ENCODE results near the gene RMI2.

Gene RMI2

DNA sequence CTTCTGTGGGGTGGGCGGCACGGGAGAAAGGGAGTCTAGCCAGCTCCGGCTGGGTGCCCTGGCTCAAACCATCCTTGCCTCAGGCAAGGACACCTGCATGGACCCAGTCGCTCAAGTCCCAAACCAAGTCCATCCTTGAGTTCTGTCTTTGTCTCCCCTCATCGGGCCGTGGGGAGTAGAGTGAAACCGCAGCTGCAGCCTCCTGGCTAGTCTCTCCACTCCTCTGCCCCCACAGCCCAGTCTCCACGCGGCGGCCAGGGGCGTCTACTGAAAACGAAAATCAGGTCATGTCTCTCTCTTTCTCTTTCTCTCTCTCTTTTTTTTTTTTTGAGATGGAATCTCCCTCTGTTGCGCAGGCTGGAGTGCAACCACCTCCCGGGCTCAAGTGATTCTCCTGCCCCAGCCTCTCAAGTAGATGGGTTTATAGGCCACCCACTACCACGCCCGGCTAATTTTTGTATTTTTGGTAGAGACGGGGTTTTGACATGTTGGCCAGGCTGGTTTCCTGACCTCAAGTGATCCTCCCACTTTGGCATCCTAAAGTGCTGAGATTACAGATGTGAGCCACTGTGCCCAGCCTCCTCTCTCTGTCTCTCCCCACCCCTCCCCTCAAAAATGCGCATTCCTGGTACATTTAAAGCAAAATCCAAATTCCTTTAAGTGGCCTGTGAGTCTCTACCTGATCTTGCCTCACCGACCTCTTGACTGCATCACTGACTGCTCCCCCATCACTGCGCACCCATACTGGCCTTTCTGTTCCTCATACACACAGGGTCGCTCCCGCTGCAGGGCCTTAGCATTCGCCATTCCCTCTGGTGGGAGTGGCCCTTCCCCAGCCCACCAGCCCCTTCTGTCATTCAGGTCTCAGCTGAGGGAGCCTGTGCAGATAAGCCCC lies 17.7 kb upstream of the RMI2 start:
- FAIRE-seq (no peak), DNase-seq (ENCODE audit: insufficient read length, low spot score) (no peak)

DNA sequence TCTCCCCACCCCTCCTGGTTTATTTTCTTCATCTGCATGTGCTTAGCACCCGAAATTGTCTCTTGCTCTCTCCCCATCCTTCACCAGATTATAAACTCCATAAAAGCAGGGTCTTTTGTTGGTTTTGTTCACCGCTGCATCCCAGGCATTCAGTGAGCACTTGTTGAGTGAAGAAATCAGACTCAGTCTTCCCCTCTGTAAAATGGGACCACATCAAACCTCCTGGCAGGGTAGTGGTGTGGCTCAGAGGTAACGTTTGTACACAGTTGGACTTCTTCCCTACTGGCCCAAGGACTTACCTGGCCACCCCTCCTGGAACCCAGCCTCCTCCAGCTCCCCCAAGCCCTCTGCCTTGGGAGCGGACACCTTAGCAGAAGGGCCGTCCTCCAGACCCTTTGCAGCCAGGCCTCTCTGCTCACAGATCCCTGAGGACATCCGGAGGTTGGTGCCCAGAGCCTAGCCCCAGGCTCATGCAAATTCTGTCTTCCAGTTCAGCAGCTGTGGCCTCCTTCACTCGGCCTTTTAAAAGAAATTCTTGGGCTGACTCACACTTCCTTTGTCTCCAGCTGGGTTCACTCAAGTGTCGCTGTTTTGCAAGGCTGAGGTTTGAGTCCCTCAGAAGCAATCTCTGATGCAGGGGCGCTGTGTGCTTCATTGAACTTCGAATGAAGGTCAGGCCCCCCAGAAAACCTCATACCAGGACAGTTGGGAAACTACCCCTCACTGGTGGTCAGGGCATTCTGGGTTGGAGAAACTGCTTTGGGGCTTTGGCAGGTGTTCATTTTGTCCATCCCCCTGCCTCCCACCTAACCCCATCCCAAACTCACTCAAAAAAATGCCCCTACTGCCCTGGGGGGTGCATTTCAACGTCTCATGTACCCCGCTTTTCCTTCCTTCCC lies 16.8 kb upstream of the RMI2 start:
- DNase-seq (ENCODE audit: insufficient read length, low spot score) (peak; percentile 90), FAIRE-seq (no peak)

GRCh38 chr16:11329071-11329491 lies 16.2 kb upstream of the RMI2 start:
- DNase-seq (ENCODE audit: insufficient read length, low spot score) (no peak), FAIRE-seq (no peak)

DNA sequence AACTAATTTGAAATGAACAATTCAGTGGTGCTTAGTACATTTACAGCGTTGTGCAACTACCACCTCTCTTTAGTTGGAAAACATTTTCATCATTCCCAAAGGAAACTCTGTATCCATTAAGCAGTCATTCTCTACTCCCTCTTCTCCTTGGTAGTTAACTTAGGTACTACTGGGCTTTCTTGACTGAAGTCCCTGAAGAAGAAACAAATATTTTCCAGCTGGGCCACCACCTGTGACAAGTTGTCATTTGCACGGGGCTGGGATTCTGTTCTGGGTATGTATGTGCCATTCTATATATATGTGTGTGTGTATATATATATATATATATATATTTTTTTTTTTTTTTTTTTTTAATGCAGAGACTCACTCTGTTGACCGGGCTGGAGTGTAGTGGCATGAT lies 15.4 kb upstream of the RMI2 start:
- no peak for DNase-seq (ENCODE audit: insufficient read length, low spot score)

DNA sequence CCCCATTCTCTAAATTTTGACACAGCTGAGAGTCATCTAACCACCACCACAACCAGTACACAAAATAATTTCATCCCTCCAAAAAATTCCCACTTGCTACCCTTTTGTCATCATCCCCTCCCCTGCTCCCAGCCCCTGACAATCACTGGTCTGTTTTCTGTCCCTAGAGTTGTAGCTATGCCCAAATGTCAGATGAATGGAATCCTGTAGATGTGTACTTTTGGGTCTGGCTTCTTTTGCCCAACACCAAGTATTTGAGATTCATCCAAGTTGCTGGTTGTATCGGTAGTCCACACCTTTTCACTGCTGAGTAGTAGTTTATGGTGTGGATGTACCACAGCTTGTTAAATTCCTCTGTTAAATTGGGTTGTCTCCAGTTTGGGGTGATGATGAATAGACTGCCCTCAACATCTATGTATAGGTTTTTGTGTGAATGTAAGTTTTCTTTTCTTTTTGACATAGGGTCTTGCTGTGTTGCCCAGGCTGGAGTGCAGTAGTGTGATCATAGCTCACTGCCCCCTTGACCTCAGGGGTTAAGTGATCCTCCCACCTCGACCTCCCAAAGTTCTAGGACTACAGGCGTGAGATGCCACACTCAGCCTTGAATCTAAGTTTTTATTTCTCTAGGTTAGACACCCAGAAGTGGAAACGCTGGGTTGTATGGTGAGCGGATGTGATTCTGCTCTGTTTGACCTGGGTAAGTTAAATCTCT lies 14.6 kb upstream of the RMI2 start:
- FAIRE-seq (no peak), DNase-seq (ENCODE audit: insufficient read length, low spot score) (no peak)

More for the DNA sequence above, 15.4 kb upstream of the RMI2 start:
- no peak for FAIRE-seq

GRCh38 chr16:11331967-11332366 lies 13.3 kb upstream of the RMI2 start:
- no peak for FAIRE-seq
- no peak for DNase-seq (ENCODE audit: insufficient read length, low spot score)

DNA sequence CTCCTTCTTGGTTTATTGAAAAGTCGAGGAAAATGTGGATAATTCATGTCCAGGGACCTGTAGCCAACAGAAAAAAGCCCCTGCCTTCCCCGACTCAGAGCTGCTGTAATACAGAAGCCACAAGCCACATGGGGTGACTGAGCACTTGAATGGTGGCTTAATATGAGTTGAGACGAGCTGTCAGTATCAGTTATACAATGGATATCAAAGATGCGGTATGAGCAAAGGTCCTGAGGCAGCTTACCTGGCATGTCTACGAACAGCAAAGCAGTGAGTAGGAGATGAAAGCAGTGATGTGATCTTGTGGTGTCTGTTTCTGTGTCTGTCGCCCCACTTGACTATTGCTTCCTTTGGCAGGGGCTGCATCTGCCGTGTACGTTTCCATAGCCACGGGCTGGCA lies 12.2 kb upstream of the RMI2 start:
- no peak for DNase-seq (ENCODE audit: insufficient read length, low spot score)
- FAIRE-seq = no peak

DNA sequence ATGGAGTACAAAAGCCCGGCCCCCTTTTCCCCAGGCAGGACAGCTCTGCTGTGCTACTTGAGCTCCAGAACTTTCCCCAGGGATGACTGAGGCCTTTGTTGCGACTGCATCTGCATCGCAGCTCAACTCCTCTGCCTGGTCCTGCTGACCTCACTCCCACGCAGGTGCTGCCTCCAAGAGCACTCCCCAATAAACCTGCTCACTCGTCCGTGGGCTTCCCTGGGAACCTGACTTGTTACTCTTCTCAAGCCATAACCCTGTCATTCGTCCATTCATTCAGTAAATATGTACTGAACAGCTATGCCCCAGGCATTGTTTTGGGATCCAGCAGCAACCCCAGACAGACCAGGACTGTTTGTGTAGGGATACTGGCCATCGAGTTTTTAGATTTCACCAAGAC lies 11.6 kb upstream of the RMI2 start:
- FAIRE-seq (no peak), DNase-seq (ENCODE audit: insufficient read length, low spot score) (no peak)

- FAIRE-seq = no peak
Measured at GRCh38 chr16:11334831-11335404, 10.3 kb upstream of the RMI2 start.

DNA sequence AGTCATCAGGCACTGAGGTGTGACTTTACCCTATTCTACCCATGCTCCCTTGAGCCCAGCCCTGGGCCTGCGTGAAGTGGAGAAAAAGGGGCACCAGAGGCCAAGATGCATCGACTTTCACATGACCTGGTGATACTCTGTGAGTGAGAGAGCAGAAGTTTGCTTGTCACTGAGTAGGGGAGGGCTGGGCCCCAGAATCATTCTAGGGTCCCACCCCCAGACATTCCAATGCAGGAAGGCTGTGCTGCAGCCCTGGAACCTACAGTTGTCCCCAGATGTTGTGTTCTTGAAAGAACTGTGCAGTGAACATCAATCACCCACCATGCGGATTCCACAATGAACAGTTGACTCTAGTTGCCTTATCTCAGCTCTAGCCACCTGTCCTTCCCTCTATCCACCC lies 6.2 kb upstream of the RMI2 start:
- FAIRE-seq = no peak
- DNase-seq (ENCODE audit: insufficient read length, low spot score) = no peak

More at GRCh38 chr16:11334831-11335404, 10.3 kb upstream of the RMI2 start:
- no peak for DNase-seq (ENCODE audit: insufficient read length, low spot score)

- DNase-seq (ENCODE audit: insufficient read length, low spot score) (no peak), FAIRE-seq (no peak)
Measured at GRCh38 chr16:11340710-11341109, 4.5 kb upstream of the RMI2 start.

DNA sequence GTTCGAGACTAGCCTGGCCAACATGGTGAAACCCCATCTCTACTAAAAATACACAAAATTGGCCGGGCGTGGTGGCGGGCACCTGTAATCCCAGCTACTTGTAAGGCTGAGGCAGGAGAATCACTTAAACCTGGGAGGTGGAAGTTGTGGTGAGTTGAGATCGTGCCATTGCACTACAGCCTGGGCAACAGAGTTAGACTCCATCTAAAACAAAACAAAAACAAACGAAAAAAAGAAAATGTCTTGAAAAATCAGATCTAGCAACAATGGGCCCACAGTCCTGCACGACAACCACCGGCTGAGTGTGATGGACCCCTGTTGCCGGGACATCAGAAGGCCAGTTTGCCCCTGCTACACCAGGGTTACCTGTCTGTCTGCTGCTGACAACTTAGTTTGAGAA lies 3.9 kb upstream of the RMI2 start:
- DNase-seq (ENCODE audit: insufficient read length, low spot score) (no peak), FAIRE-seq (no peak)

GRCh38 chr16:11342021-11342855 lies 3.0 kb upstream of the RMI2 start:
- FAIRE-seq (no peak), DNase-seq (ENCODE audit: insufficient read length, low spot score) (no peak)

GRCh38 chr16:11346700-11347319 lies 1.6 kb downstream of the RMI2 start:
- DNase-seq (ENCODE audit: insufficient read length, low spot score) (no peak), FAIRE-seq (no peak)

GRCh38 chr16:11347831-11348230 lies 2.6 kb downstream of the RMI2 start:
- DNase-seq (ENCODE audit: insufficient read length, low spot score) = no peak
- no peak for FAIRE-seq

DNA sequence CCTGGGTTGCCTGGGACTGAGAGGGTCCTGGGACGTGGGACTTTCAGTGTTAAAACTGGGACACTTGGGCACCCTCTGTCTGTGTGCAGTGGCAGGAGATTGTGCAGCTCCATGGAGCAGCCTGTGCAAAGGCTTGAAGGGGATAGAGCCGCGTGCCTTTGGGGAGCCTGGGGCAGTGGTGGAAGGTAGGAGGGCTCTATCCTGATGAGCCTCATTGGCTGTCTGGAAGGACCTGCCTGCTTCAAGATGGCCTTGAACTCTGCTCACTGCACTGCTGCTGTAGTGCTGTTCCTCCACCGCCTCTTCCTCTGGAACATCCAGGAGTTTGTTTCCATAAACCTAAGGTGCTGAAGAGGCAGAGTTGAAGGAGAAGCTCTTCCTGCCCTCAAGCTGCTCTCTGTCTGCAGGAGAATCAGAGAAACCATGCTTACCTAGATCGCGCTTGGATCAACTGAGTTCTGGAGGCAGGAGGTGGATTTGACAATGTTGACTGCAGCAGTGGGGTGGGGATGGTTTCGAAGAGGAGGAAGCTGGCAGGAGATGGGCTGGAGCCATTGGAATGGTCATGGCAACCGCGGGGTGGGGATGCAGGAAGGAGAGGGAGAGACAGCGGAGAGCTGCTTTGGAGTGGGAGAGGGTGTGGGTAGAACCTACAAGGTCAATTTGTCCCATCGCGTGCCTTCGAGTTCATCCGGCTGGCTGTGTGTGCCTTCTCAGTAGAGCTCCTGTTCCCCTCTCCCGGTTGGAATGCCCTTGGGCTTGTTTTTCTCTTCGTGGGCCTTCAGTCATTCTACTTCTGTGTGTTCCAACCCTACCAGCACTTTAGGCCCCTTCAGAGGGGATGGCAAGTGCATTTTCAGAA lies 3.7 kb downstream of the RMI2 start:
- no peak for FAIRE-seq
- no peak for DNase-seq (ENCODE audit: insufficient read length, low spot score)

- DNase-seq (ENCODE audit: insufficient read length, low spot score) (no peak), FAIRE-seq (no peak)
Measured at GRCh38 chr16:11349599-11350276, 4.5 kb downstream of the RMI2 start.

DNA sequence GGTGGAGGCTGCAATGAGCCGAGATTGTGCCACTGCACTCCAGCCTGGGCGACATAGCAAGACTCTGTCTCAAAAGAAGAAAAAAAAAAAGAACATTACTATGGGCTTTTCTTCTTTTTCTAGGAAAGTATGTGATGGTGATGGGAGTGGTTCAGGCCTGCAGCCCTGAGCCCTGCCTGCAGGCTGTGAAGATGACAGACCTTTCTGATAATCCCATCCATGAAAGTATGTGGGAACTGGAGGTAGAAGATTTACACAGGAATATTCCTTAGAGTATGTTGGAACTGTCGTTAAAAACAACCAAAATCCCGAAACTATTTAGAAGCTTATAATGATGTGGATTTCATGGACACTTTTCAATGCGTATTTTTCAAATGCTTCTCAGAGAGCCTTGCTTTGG lies 5.3 kb downstream of the RMI2 start:
- DNase-seq (ENCODE audit: insufficient read length, low spot score) (no peak), FAIRE-seq (no peak)
